Measurements from ENCODE around the gene HOXA3. TPM values are rescaled to one million over a fixed set of nuclear protein-coding genes. Genes with fewer than 3 reads are reported as not detected.
A peak's percentile ranks its signal among the peaks of the same experiment; 100 is the strongest.

The HOXA3 gene
- total and polyA plus RNA-seq, 2 donors (not counting 1 experiment from before 2014, with no cell fraction given): 0.68 to 1.5 TPM

GRCh38 chr7:27191161-27191731 is 38.9 kb upstream of the HOXA3 start:
- Histone ChIP-seq H3K4me3 (replicated peaks in 1 of 4; ENCODE audit: control extremely low read depth in 1 of 4, insufficient read depth in 1 of 4, low read depth in 3 of 4, low read length in 4 of 4) (no peak overlapping the region), H3K36me3 (ENCODE audit: control insufficient read depth, insufficient read depth, low read length) (no peaks in the 10 kb centered on the region), H2AFZ (ENCODE audit: low read length) (no peak overlapping the region), H3K27me3 (ENCODE audit: control insufficient read depth, insufficient read depth, low read length) (peaks cover 83% of the 10 kb centered on the region), H3K4me2 (ENCODE audit: extremely low read depth, insufficient read depth, low read length) (no peak overlapping the region), H3K9me3 (ENCODE audit: control insufficient read depth, insufficient read depth, low read depth, low read length) (no peaks in the 10 kb centered on the region), H3K9ac (ENCODE audit: insufficient read depth, low read length) (no peak overlapping the region), H3K4me1 (ENCODE audit: control insufficient read depth, extremely low read depth, insufficient read depth, low read length) (no peaks in the 10 kb centered on the region), H3K27ac (ENCODE audit: insufficient read depth, low read length) (no peak overlapping the region), H4K20me1 (ENCODE audit: control insufficient read depth, extremely low read depth, insufficient read depth, low read length) (no peaks in the 10 kb centered on the region), H3K79me2 (ENCODE audit: control insufficient read depth, insufficient read depth, low read length) (no peaks in the 10 kb centered on the region)
- TF ChIP-seq CTCF (conservative IDR thresholded peaks at IDR 0.05 in 1 of 2, IDR thresholded peaks at IDR 0.05 in 1 of 2; ENCODE audit: low read depth in 1 of 2, low read length in 2 of 2): no peak
- peak; percentile 1 for TF ChIP-seq EZH2 (IDR thresholded peaks at IDR 0.05; ENCODE audit: low read length, missing control alignments)
- no peak for DNase-seq (ENCODE audit: low read depth in 2 of 2)

- Histone ChIP-seq H3K36me3 (ENCODE audit: control insufficient read depth, insufficient read depth, low read length) (no peaks in the 10 kb centered on the region), H3K79me2 (ENCODE audit: control insufficient read depth, insufficient read depth, low read length) (no peaks in the 10 kb centered on the region), H2AFZ (ENCODE audit: low read length) (no peak overlapping the region), H3K9me3 (ENCODE audit: control insufficient read depth, insufficient read depth, low read depth, low read length) (no peaks in the 10 kb centered on the region), H3K27ac (ENCODE audit: insufficient read depth, low read length) (no peak overlapping the region), H4K20me1 (ENCODE audit: control insufficient read depth, extremely low read depth, insufficient read depth, low read length) (no peaks in the 10 kb centered on the region), H3K27me3 (ENCODE audit: control insufficient read depth, insufficient read depth, low read length) (peaks cover 87% of the 10 kb centered on the region), H3K4me2 (ENCODE audit: extremely low read depth, insufficient read depth, low read length) (no peak overlapping the region), H3K4me1 (ENCODE audit: control insufficient read depth, extremely low read depth, insufficient read depth, low read length) (no peaks in the 10 kb centered on the region), H3K4me3 (replicated peaks in 1 of 4; ENCODE audit: control extremely low read depth in 1 of 4, insufficient read depth in 1 of 4, low read depth in 3 of 4, low read length in 4 of 4) (no peak overlapping the region), H3K9ac (ENCODE audit: insufficient read depth, low read length) (no peak overlapping the region)
- DNase-seq (ENCODE audit: low read depth in 2 of 2): no peak
- TF ChIP-seq CTCF (conservative IDR thresholded peaks at IDR 0.05 in 1 of 2, IDR thresholded peaks at IDR 0.05 in 1 of 2; ENCODE audit: low read depth in 1 of 2, low read length in 2 of 2): no peak
- no peak for TF ChIP-seq EZH2 (IDR thresholded peaks at IDR 0.05; ENCODE audit: low read length, missing control alignments)
Measured at GRCh38 chr7:27189997-27190748, 37.8 kb upstream of the HOXA3 start.

- H3K36me3 ChIP-seq (ENCODE audit: control insufficient read depth, insufficient read depth, low read length): no peaks in the 10 kb centered on the region
- H2AFZ ChIP-seq (ENCODE audit: low read length): no peak overlapping the region
- H3K4me1 ChIP-seq (ENCODE audit: control insufficient read depth, extremely low read depth, insufficient read depth, low read length): no peaks in the 10 kb centered on the region
- no peak for DNase-seq (ENCODE audit: low read depth in 2 of 2)
- H3K9me3 ChIP-seq (ENCODE audit: control insufficient read depth, insufficient read depth, low read depth, low read length): no peaks in the 10 kb centered on the region
- TF ChIP-seq EZH2 (IDR thresholded peaks at IDR 0.05; ENCODE audit: low read length, missing control alignments) (peak; percentile 83), CTCF (conservative IDR thresholded peaks at IDR 0.05 in 1 of 2, IDR thresholded peaks at IDR 0.05 in 1 of 2; ENCODE audit: low read depth in 1 of 2, low read length in 2 of 2) (no peak)
- H3K27ac ChIP-seq (ENCODE audit: insufficient read depth, low read length): no peak overlapping the region
- H3K4me3 ChIP-seq (replicated peaks in 1 of 4; ENCODE audit: control extremely low read depth in 1 of 4, insufficient read depth in 1 of 4, low read depth in 3 of 4, low read length in 4 of 4): no peak overlapping the region
- no peaks in the 10 kb centered on the region for H4K20me1 ChIP-seq (ENCODE audit: control insufficient read depth, extremely low read depth, insufficient read depth, low read length)
- no peak overlapping the region for H3K9ac ChIP-seq (ENCODE audit: insufficient read depth, low read length)
- H3K79me2 ChIP-seq (ENCODE audit: control insufficient read depth, insufficient read depth, low read length): no peaks in the 10 kb centered on the region
- no peak overlapping the region for H3K4me2 ChIP-seq (ENCODE audit: extremely low read depth, insufficient read depth, low read length)
- H3K27me3 ChIP-seq (ENCODE audit: control insufficient read depth, insufficient read depth, low read length): peaks cover 89% of the 10 kb centered on the region
Measured at GRCh38 chr7:27189295-27189996, 37.1 kb upstream of the HOXA3 start.

Data from fibroblast of lung (primary cell).